Right renal cortex interstitium (tissue), 3 donors: ENCODE results near the gene RIPOR1. TPM values are rescaled to one million over a fixed set of nuclear protein-coding genes. Genes with fewer than 3 reads are reported as not detected.

ENCODE experiments used
- DNase-seq, 3 donors: peaks; one replicate each; pipeline ENCODE4 v3.0.0-alpha.2; 2013; ENCODE audit warnings: low read depth in 3 of 3, low spot score in 2 of 3
- polyA plus RNA-seq, 3 donors: library from polyadenylated mRNA; unstranded; fragments of 120-200 nt; gene quantifications; one replicate each; pipeline ENCODE4 v1.2.1, GENCODE V29; 2013; ENCODE audit not compliant: insufficient read length in 3 of 3

Gene RIPOR1
- polyA plus RNA-seq, 3 donors, result 93.8 to 115 (median 100) TPM

GRCh38 chr16:67594956-67595355 is 66.3 kb downstream of the RIPOR1 start:
- DNase-seq, result no peak

Other genes starting within 250 kb of the RIPOR1 start
- 10 to 100 TPM; 13.4 to 14.3 (median 13.8) TPM for gene PLEKHG4, start 249.3 kb upstream of the RIPOR1 start, polyA plus RNA-seq
- gene KCTD19, start 202.1 kb upstream of the RIPOR1 start, polyA plus RNA-seq, result 1 to 10 TPM in 2 of 3 donors, under 1 TPM in 1; 0.44 to 1.2 (median 1.0) TPM
- gene LRRC36, start 202.0 kb upstream of the RIPOR1 start, polyA plus RNA-seq, result 1 to 10 TPM; 3.2 to 4.6 (median 3.7) TPM
- gene TPPP3, start 135.3 kb upstream of the RIPOR1 start, polyA plus RNA-seq, result 10 to 100 TPM; 54.6 to 62.9 (median 58.7) TPM
- gene ZDHHC1, start 112.4 kb upstream of the RIPOR1 start, polyA plus RNA-seq, result 1 to 10 TPM; 9.1 to 9.9 (median 9.7) TPM
- gene HSD11B2, start 97.7 kb upstream of the RIPOR1 start, polyA plus RNA-seq, result 10 to 100 TPM; 44.4 to 54.9 (median 45.6) TPM
- 10 to 100 TPM; 82.9 to 99.8 (median 85.5) TPM for gene ATP6V0D1, start 47.7 kb upstream of the RIPOR1 start, polyA plus RNA-seq
- gene AGRP, start 45.3 kb upstream of the RIPOR1 start, polyA plus RNA-seq, result under 1 TPM in 1 of 3 donors, not detected in 2; 0.17 TPM
- 10 to 100 TPM; 81.5 to 87.2 (median 85.5) TPM for gene CTCF, start 33.7 kb downstream of the RIPOR1 start, polyA plus RNA-seq
- gene CARMIL2, start 116.3 kb downstream of the RIPOR1 start, polyA plus RNA-seq, result 1 to 10 TPM in 1 of 3 donors, under 1 TPM in 2; 0.65 to 1.0 (median 0.81) TPM
- 10 to 100 TPM; 19.1 to 20.5 (median 19.8) TPM for gene ACD, start 131.4 kb downstream of the RIPOR1 start, polyA plus RNA-seq
- 1 to 10 TPM; 2.3 to 3.2 (median 3.2) TPM for gene PARD6A, start 132.1 kb downstream of the RIPOR1 start, polyA plus RNA-seq
- gene ENKD1, start 137.9 kb downstream of the RIPOR1 start, polyA plus RNA-seq, result 10 to 100 TPM; 17.8 to 21.2 (median 19.4) TPM
- 1 to 10 TPM; 2.1 to 2.9 (median 2.5) TPM for gene C16orf86, start 138.0 kb downstream of the RIPOR1 start, polyA plus RNA-seq
- 10 to 100 TPM; 19.5 to 22.0 (median 19.5) TPM for gene GFOD2, start 190.5 kb downstream of the RIPOR1 start, polyA plus RNA-seq